Measurements from ENCODE around the gene VAV2. TPM values are rescaled to one million over a fixed set of nuclear protein-coding genes. Genes with fewer than 3 reads are reported as not detected.

Gene VAV2
- total and polyA plus RNA-seq, 4 donors, result 4.9 to 26.4 (median 17.0) TPM

DNA sequence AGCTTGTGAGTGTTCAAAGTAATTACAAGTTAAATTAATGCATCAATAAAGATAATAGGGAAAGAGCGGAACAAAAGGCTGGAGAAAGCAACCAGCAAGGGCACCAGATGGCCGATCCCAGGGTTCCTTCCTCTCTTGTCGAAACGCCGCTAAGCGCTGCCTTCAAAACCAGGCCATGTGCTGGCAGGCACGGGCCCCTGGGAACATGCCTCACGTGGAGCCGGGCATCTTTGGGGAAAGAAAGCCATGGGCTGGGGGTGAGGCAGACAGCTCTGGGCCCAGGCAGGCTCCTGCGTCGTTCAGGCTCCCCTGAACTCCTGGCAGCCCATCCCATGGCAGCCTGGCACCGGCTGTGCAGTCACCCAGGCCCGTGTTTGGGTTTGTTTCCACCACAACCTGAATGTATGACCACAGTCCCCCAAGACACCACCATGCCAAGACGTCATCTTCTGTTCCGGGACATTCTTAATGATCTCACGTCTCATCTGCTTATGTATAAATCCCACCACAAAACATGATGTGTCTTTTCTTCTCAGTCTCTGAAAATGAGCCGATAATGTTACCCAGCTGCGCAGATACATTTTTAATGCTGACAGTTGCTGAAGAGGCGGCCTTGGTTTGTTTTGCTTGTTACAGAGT is 143.5 kb downstream of the VAV2 start:
- DNase-seq (ENCODE audit: low spot score), result no peak
- Histone ChIP-seq H3K9ac (ENCODE audit: low read depth in 1 of 2, low read length in 2 of 2) (no peak overlapping the region), H3K4me3 (ENCODE audit: low read depth in 1 of 3, low read length in 3 of 3) (no peak overlapping the region), H3K36me3 (ENCODE audit: control insufficient read depth in 4 of 4, insufficient read depth in 3 of 4, low read depth in 1 of 4, low read length in 3 of 4) (peaks cover 0 to 2% (median 0%) of the 10 kb centered on the region in 4 donors), H3K4me1 (ENCODE audit: control insufficient read depth in 4 of 4, insufficient read depth in 4 of 4, low read length in 3 of 4) (peaks cover 0 to 14% (median 4%) of the 10 kb centered on the region in 4 donors), H3K9me3 (ENCODE audit: control insufficient read depth in 4 of 4, low read length in 3 of 4) (no peaks in the 10 kb centered on the region), H3K27me3 (ENCODE audit: control insufficient read depth in 4 of 4, insufficient read depth in 4 of 4, low read length in 3 of 4) (no peaks in the 10 kb centered on the region), H3K27ac (ENCODE audit: low read depth in 1 of 2, low read length in 2 of 2) (no peak overlapping the region)
- WGBS, result 97% methylated on average over 19 of the region's 19 CpGs
- no peak for TF ChIP-seq MAX (IDR thresholded peaks at IDR 0.05)
- TF ChIP-seq, protein P1, sequence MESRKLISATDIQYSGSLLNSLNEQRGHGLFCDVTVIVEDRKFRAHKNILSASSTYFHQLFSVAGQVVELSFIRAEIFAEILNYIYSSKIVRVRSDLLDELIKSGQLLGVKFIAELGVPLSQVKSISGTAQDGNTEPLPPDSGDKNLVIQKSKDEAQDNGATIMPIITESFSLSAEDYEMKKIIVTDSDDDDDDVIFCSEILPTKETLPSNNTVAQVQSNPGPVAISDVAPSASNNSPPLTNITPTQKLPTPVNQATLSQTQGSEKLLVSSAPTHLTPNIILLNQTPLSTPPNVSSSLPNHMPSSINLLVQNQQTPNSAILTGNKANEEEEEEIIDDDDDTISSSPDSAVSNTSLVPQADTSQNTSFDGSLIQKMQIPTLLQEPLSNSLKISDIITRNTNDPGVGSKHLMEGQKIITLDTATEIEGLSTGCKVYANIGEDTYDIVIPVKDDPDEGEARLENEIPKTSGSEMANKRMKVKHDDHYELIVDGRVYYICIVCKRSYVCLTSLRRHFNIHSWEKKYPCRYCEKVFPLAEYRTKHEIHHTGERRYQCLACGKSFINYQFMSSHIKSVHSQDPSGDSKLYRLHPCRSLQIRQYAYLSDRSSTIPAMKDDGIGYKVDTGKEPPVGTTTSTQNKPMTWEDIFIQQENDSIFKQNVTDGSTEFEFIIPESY (IDR thresholded peaks at IDR 0.05), result no peak
- TF ChIP-seq NR2F2 (IDR thresholded peaks at IDR 0.05), result no peak
- no peak for TF ChIP-seq GABPA (IDR thresholded peaks at IDR 0.05 in 1 of 2, conservative IDR thresholded peaks at IDR 0.05 in 1 of 2)
- no peak for TF ChIP-seq EGR1 (IDR thresholded peaks at IDR 0.05; ENCODE audit: low read depth in 2 of 2)
- TF ChIP-seq JUND (IDR thresholded peaks at IDR 0.05), result no peak
- no peak for TF ChIP-seq RAD21 (IDR thresholded peaks at IDR 0.05)
- no peak for TF ChIP-seq FOXA1 (IDR thresholded peaks at IDR 0.05)
- no peak for TF ChIP-seq RXRA (IDR thresholded peaks at IDR 0.05)

GRCh38 chr9:133846483-133847090 is 145.5 kb downstream of the VAV2 start:
- no peak overlapping the region for H3K4me3 ChIP-seq (ENCODE audit: low read depth in 1 of 3, low read length in 3 of 3)
- 92% methylated on average over 18 of the region's 18 CpGs for WGBS
- H3K9ac ChIP-seq (ENCODE audit: low read depth in 1 of 2, low read length in 2 of 2), result no peak overlapping the region
- H3K9me3 ChIP-seq (ENCODE audit: control insufficient read depth in 4 of 4, low read length in 3 of 4), result no peaks in the 10 kb centered on the region
- peaks cover 0 to 2% (median 0%) of the 10 kb centered on the region in 4 donors for H3K36me3 ChIP-seq (ENCODE audit: control insufficient read depth in 4 of 4, insufficient read depth in 3 of 4, low read depth in 1 of 4, low read length in 3 of 4)
- peaks cover 0 to 14% (median 5%) of the 10 kb centered on the region in 4 donors for H3K4me1 ChIP-seq (ENCODE audit: control insufficient read depth in 4 of 4, insufficient read depth in 4 of 4, low read length in 3 of 4)
- TF ChIP-seq TAF1 (conservative IDR thresholded peaks at IDR 0.05) (no peak), RXRA (IDR thresholded peaks at IDR 0.05) (no peak), SP1 (IDR thresholded peaks at IDR 0.05) (no peak), JUND (IDR thresholded peaks at IDR 0.05) (no peak), NR2F2 (IDR thresholded peaks at IDR 0.05) (no peak), MAX (IDR thresholded peaks at IDR 0.05) (no peak), GABPA (IDR thresholded peaks at IDR 0.05 in 1 of 2, conservative IDR thresholded peaks at IDR 0.05 in 1 of 2) (no peak), FOXA1 (IDR thresholded peaks at IDR 0.05) (no peak), RAD21 (IDR thresholded peaks at IDR 0.05) (no peak), FOXA2 (IDR thresholded peaks at IDR 0.05) (no peak), YY1 (IDR thresholded peaks at IDR 0.05) (no peak), HNF4G (IDR thresholded peaks at IDR 0.05) (no peak), REST (IDR thresholded peaks at IDR 0.05) (no peak), CTCF (IDR thresholded peaks at IDR 0.05; ENCODE audit: low read depth, low read length, missing input control) (no peak)
- TF ChIP-seq, protein P2, sequence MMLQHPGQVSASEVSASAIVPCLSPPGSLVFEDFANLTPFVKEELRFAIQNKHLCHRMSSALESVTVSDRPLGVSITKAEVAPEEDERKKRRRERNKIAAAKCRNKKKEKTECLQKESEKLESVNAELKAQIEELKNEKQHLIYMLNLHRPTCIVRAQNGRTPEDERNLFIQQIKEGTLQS (IDR thresholded peaks at IDR 0.05), result no peak
- TF ChIP-seq, protein P1 (IDR thresholded peaks at IDR 0.05), result no peak
- H3K27ac ChIP-seq (ENCODE audit: low read depth in 1 of 2, low read length in 2 of 2), result peak overlapping the region in 1 of 2 donors; percentile 78
- DNase-seq (ENCODE audit: low spot score), result no peak
- H3K27me3 ChIP-seq (ENCODE audit: control insufficient read depth in 4 of 4, insufficient read depth in 4 of 4, low read length in 3 of 4), result no peaks in the 10 kb centered on the region
